Common myeloid progenitor, CD34-positive (primary cell): Measurements from ENCODE around the gene FGF3.

Experiments used
- CTCF ChIA-PET: fragments of 350-600 bp; sonication (Branson Sonifier 250); formaldehyde crosslinking; loops from one replicate; lab custom pipeline; 2021; ENCODE audit warnings: antibody characterized with exemption; lab: Charles Lee
- POLR2A ChIA-PET: fragments of 350-600 bp; sonication (Branson Sonifier 250); formaldehyde crosslinking; loops from one replicate; lab custom pipeline; 2021; ENCODE audit warnings: antibody characterized with exemption; lab: Charles Lee
- DNase-seq, 3 donors: peaks; one replicate each; pipeline versions ENCODE4 v3.0.0 to v3.0.0-alpha.2; 2013
- H3K27ac ChIP-seq, 2 experiments: 1 replicate in 1 of 2; 2 replicates in 1 of 2; pipeline ENCODE4 v1.7.0; 2013; ENCODE audit warnings: inconsistent platforms in 2 of 2, low read length in 2 of 2, mild to moderate bottlenecking in 2 of 2, low read depth in 1 of 2, moderate library complexity in 1 of 2; ENCODE audit not compliant: severe bottlenecking in 2 of 2, insufficient read depth in 1 of 2, poor library complexity in 1 of 2
- H3K27me3 ChIP-seq, 5 experiments: replicated peaks in 2 of 5; 1 replicate in 3 of 5; 2 replicates in 2 of 5; pipeline versions ENCODE4 v1.6.1 to v1.7.0; 2013; ENCODE audit warnings: low read length in 4 of 5, mild to moderate bottlenecking in 2 of 5, moderate library complexity in 2 of 5, inconsistent platforms in 1 of 5; ENCODE audit not compliant: insufficient read depth in 5 of 5, control insufficient read depth in 4 of 5
- H3K36me3 ChIP-seq, 4 experiments: 1 replicate in 2 of 4; 2 replicates in 2 of 4; pipeline versions ENCODE4 v1.6.1 to v1.7.0; 2013; ENCODE audit warnings: low read length in 3 of 4, control low read depth in 1 of 4, mild to moderate bottlenecking in 1 of 4; ENCODE audit not compliant: control insufficient read depth in 4 of 4, insufficient read depth in 4 of 4
- H3K4me1 ChIP-seq, 4 experiments: 1 replicate in 3 of 4; 2 replicates in 1 of 4; pipeline versions ENCODE4 v1.6.1 to v1.7.1; 2013; ENCODE audit warnings: low read length in 3 of 4, mild to moderate bottlenecking in 3 of 4, control low read depth in 1 of 4, inconsistent platforms in 1 of 4, moderate library complexity in 1 of 4; ENCODE audit not compliant: control insufficient read depth in 4 of 4, insufficient read depth in 4 of 4; ENCODE audit errors: control extremely low read depth in 1 of 4
- H3K4me3 ChIP-seq, 7 experiments: 1 replicate in 4 of 7; 2 replicates in 3 of 7; pipeline versions ENCODE4 v1.5.1 to v1.7.0; 2013; ENCODE audit warnings: mild to moderate bottlenecking in 7 of 7, low read length in 6 of 7, moderate library complexity in 6 of 7, inconsistent platforms in 2 of 7, low read depth in 2 of 7, control low read depth in 1 of 7; ENCODE audit not compliant: insufficient read depth in 4 of 7, control insufficient read depth in 1 of 7; ENCODE audit errors: extremely low read depth in 1 of 7
- H3K9me3 ChIP-seq, 5 experiments: 1 replicate in 4 of 5; 2 replicates in 1 of 5; pipeline versions ENCODE4 v1.6.1 to v1.7.1; 2013; ENCODE audit warnings: low read length in 4 of 5, mild to moderate bottlenecking in 2 of 5, inconsistent platforms in 1 of 5, low read depth in 1 of 5, moderate library complexity in 1 of 5; ENCODE audit not compliant: control insufficient read depth in 4 of 5, insufficient read depth in 2 of 5; ENCODE audit errors: control extremely low read depth in 1 of 5
- WGBS: methylation state at CpG from one replicate; pipeline ENCODE4 v1.1.5; 2013; ENCODE audit not compliant: insufficient coverage; 5-methylcytosine and 5-hydroxymethylcytosine counted together

FGF3 gene

GRCh38 chr11:69843529-69843921 is 24.3 kb upstream of the FGF3 start:
- ChIA-PET POLR2A (no interaction called here), CTCF (no interaction called here)
- no peak overlapping the region for H3K27ac ChIP-seq
- H3K9me3 ChIP-seq, result peaks cover 0 to 5% (median 3%) of the 10 kb centered on the region in 5 experiments
- DNase-seq, result peak in 2 of 3 donors; percentile 5 to 34
- H3K4me3 ChIP-seq, result no peak overlapping the region
- no peaks in the 10 kb centered on the region for H3K4me1 ChIP-seq
- no peaks in the 10 kb centered on the region for H3K36me3 ChIP-seq
- H3K27me3 ChIP-seq, result peaks cover under 1 to 41% (median 5%) of the 10 kb centered on the region in 5 experiments
- no CpG with 5 or more reads among the region's 1 CpG for WGBS

- Histone ChIP-seq H3K36me3 (no peaks in the 10 kb centered on the region), H3K27me3 (peaks cover 2 to 40% (median 5%) of the 10 kb centered on the region in 5 experiments), H3K4me1 (no peaks in the 10 kb centered on the region), H3K27ac (no peak overlapping the region), H3K9me3 (peaks cover 0 to 5% (median 3%) of the 10 kb centered on the region in 5 experiments), H3K4me3 (no peak overlapping the region)
- no peak for DNase-seq
- ChIA-PET POLR2A (no interaction called here), CTCF (no interaction called here)
- 39% methylated on average over 6 of the region's 7 CpGs for WGBS
These were observed 23.7 kb upstream of the FGF3 start for GRCh38 chr11:69842746-69843528.

- CTCF ChIA-PET, result no interaction called here
- H3K36me3 ChIP-seq, result no peaks in the 10 kb centered on the region
- POLR2A ChIA-PET, result interaction anchor here (0.6 kb wide), 1 partner anchor 13 kb away, joined by 3 read pairs; no protein-coding TSS in a partner anchor
- no peak for DNase-seq
- 77% methylated on average over 12 of the region's 13 CpGs for WGBS
- H3K9me3 ChIP-seq, result peaks cover 0 to 5% (median 3%) of the 10 kb centered on the region in 5 experiments
- H3K4me3 ChIP-seq, result no peak overlapping the region
- no peaks in the 10 kb centered on the region for H3K4me1 ChIP-seq
- H3K27ac ChIP-seq, result no peak overlapping the region
- H3K27me3 ChIP-seq, result peaks cover 0 to 43% (median 8%) of the 10 kb centered on the region in 5 experiments
These were observed 22.9 kb upstream of the FGF3 start for GRCh38 chr11:69841859-69842698.

GRCh38 chr11:69841170-69841858 is 22.1 kb upstream of the FGF3 start:
- H3K9me3 ChIP-seq, result peaks cover 0 to 5% (median 3%) of the 10 kb centered on the region in 5 experiments
- H3K27me3 ChIP-seq, result peaks cover 0 to 46% (median 8%) of the 10 kb centered on the region in 5 experiments
- POLR2A ChIA-PET, result no interaction called here
- no peak for DNase-seq
- H3K4me1 ChIP-seq, result no peaks in the 10 kb centered on the region
- H3K27ac ChIP-seq, result no peak overlapping the region
- no peak overlapping the region for H3K4me3 ChIP-seq
- H3K36me3 ChIP-seq, result no peaks in the 10 kb centered on the region
- CTCF ChIA-PET, result no interaction called here
- 87% methylated on average over 3 of the region's 4 CpGs for WGBS

- H3K27ac ChIP-seq, result no peak overlapping the region
- no peak overlapping the region for H3K4me3 ChIP-seq
- no peak for DNase-seq
- H3K36me3 ChIP-seq, result no peaks in the 10 kb centered on the region
- H3K27me3 ChIP-seq, result peaks cover 0 to 53% (median 10%) of the 10 kb centered on the region in 5 experiments
- H3K9me3 ChIP-seq, result peaks cover 0 to 5% (median 3%) of the 10 kb centered on the region in 5 experiments
- ChIA-PET CTCF (no interaction called here), POLR2A (interaction anchor here (0.7 kb wide), 1 partner anchor 129 kb away, joined by 4 read pairs; no protein-coding TSS in a partner anchor)
- WGBS, result 62% methylated on average over 13 of the region's 20 CpGs
- H3K4me1 ChIP-seq, result no peaks in the 10 kb centered on the region
These were observed 21.4 kb upstream of the FGF3 start for GRCh38 chr11:69840371-69841169.

- Histone ChIP-seq H3K9me3 (peaks cover 0 to 5% (median 3%) of the 10 kb centered on the region in 5 experiments), H3K27ac (no peak overlapping the region), H3K27me3 (peaks cover 2 to 60% (median 16%) of the 10 kb centered on the region in 5 experiments), H3K4me3 (no peak overlapping the region), H3K36me3 (no peaks in the 10 kb centered on the region), H3K4me1 (peaks cover 0 to 5% (median 2%) of the 10 kb centered on the region in 4 experiments)
- POLR2A ChIA-PET, result no interaction called here
- CTCF ChIA-PET, result no interaction called here
- WGBS, result 97% methylated on average over 8 of the region's 9 CpGs
- DNase-seq, result no peak
These were observed 20.3 kb upstream of the FGF3 start for GRCh38 chr11:69839516-69839915.
